Trophoblast cell (in vitro differentiated cells and primary cell): ENCODE measurements around the gene NOM1.

Experiments used
- DNase-seq, 2 donors: peaks; one replicate each; pipeline ENCODE4 v3.0.0-alpha.2; 2016
- H2AFZ ChIP-seq: 2 replicates; pipeline ENCODE4 v1.6.1; 2013; ENCODE audit warnings: low read length, moderate library complexity, mild to moderate bottlenecking; ENCODE audit not compliant: insufficient read depth, poor library complexity
- H2AK5ac ChIP-seq: 2 replicates; pipeline ENCODE4 v1.6.1; 2013; ENCODE audit warnings: mild to moderate bottlenecking, low read length
- H2BK120ac ChIP-seq: 2 replicates; pipeline ENCODE4 v1.6.1; 2013; ENCODE audit warnings: low read length, mild to moderate bottlenecking, moderate library complexity; ENCODE audit not compliant: insufficient read depth, poor library complexity
- H2BK12ac ChIP-seq: 2 replicates; pipeline ENCODE4 v1.6.1; 2013; ENCODE audit warnings: mild to moderate bottlenecking, low read length, moderate library complexity
- H2BK5ac ChIP-seq: 2 replicates; pipeline ENCODE4 v1.6.1; 2013; ENCODE audit warnings: low read length, low read depth, moderate library complexity, mild to moderate bottlenecking; ENCODE audit not compliant: poor library complexity
- H3K14ac ChIP-seq: 2 replicates; pipeline ENCODE4 v1.6.1; 2013; ENCODE audit warnings: mild to moderate bottlenecking, low read length
- H3K18ac ChIP-seq: 2 replicates; pipeline ENCODE4 v1.6.1; 2013; ENCODE audit warnings: mild to moderate bottlenecking, low read length
- H3K23ac ChIP-seq: 2 replicates; pipeline ENCODE4 v1.6.1; 2013; ENCODE audit warnings: low read length
- H3K27ac ChIP-seq: 2 replicates; pipeline ENCODE4 v1.5.1; 2013; ENCODE audit warnings: low read depth, mild to moderate bottlenecking, inconsistent platforms, low read length, moderate library complexity
- H3K27me3 ChIP-seq: 2 replicates; pipeline ENCODE4 v1.6.1; 2013; ENCODE audit warnings: inconsistent platforms, mild to moderate bottlenecking, low read length, moderate library complexity; ENCODE audit not compliant: insufficient read depth
- H3K36me3 ChIP-seq, 2 experiments: 1 replicate in 1 of 2; 2 replicates in 1 of 2; pipeline ENCODE4 v1.6.1; 2013; ENCODE audit warnings: low read length in 2 of 2, mild to moderate bottlenecking in 2 of 2, moderate library complexity in 1 of 2; ENCODE audit not compliant: insufficient read depth in 2 of 2, control insufficient read depth in 1 of 2
- H3K4ac ChIP-seq: 2 replicates; pipeline ENCODE4 v1.6.1; 2013; ENCODE audit warnings: low read depth, mild to moderate bottlenecking, low read length, moderate library complexity
- H3K4me1 ChIP-seq, 2 experiments: 1 replicate in 1 of 2; 2 replicates in 1 of 2; pipeline ENCODE4 v1.6.1; 2013; ENCODE audit warnings: low read length in 2 of 2, mild to moderate bottlenecking in 2 of 2, moderate library complexity in 1 of 2; ENCODE audit not compliant: insufficient read depth in 2 of 2, control insufficient read depth in 1 of 2
- H3K4me2 ChIP-seq: 2 replicates; pipeline ENCODE4 v1.6.1; 2013; ENCODE audit warnings: inconsistent platforms, mild to moderate bottlenecking, low read length, moderate library complexity
- H3K4me3 ChIP-seq: 2 replicates; pipeline ENCODE4 v1.5.1; 2013; ENCODE audit warnings: mild to moderate bottlenecking, low read depth, low read length, inconsistent platforms
- H3K79me1 ChIP-seq: one replicate; pipeline ENCODE4 v1.6.1; 2013; ENCODE audit warnings: low read length
- H3K79me2 ChIP-seq: 2 replicates; pipeline ENCODE4 v1.6.1; 2013; ENCODE audit warnings: low read length, mild to moderate bottlenecking; ENCODE audit not compliant: control insufficient read depth, insufficient read depth, poor library complexity
- H3K9ac ChIP-seq: 2 replicates; pipeline ENCODE4 v1.6.1; 2013; ENCODE audit warnings: mild to moderate bottlenecking, low read length
- H3K9me3 ChIP-seq: 2 replicates; pipeline ENCODE4 v1.6.1; 2013; ENCODE audit warnings: low read depth, mild to moderate bottlenecking, control low read depth, inconsistent platforms, low read length; ENCODE audit not compliant: insufficient read depth
- H4K12ac ChIP-seq: 2 replicates; pipeline ENCODE4 v1.6.1; 2013; ENCODE audit warnings: low read depth, mild to moderate bottlenecking, low read length, moderate library complexity
- H4K8ac ChIP-seq: 2 replicates; pipeline ENCODE4 v1.6.1; 2013; ENCODE audit warnings: low read depth, mild to moderate bottlenecking, low read length, moderate library complexity
- H4K91ac ChIP-seq: one replicate; pipeline ENCODE4 v1.6.1; 2013; ENCODE audit warnings: low read depth, mild to moderate bottlenecking, low read length, moderate library complexity
- WGBS: extraction: QIAGEN DNeasy Blood & Tissue Kit; methylation state at CpG from one replicate; pipeline ENCODE4 v1.1.7; 2013; ENCODE audit warnings: missing lambda C conversion rate; ENCODE audit not compliant: insufficient read length, insufficient coverage; ENCODE audit errors: extremely low coverage; 5-methylcytosine and 5-hydroxymethylcytosine counted together

The NOM1 gene

GRCh38 chr7:156989766-156990535 lies 40.4 kb downstream of the NOM1 start:
- no peak overlapping the region for H3K27ac ChIP-seq
- H3K4me2 ChIP-seq: no peak overlapping the region
- no peak for DNase-seq

GRCh38 chr7:156993021-156993924 lies 43.8 kb downstream of the NOM1 start:
- no CpG with 5 or more reads among the region's 32 CpGs for WGBS
- Histone ChIP-seq H3K4me3 (no peak overlapping the region), H3K4me2 (no peak overlapping the region), H2BK120ac (no peak overlapping the region), H3K18ac (no peak overlapping the region), H4K91ac (no peak overlapping the region), H3K79me2 (no peaks in the 10 kb centered on the region), H3K14ac (no peak overlapping the region), H3K27ac (no peak overlapping the region), H2AK5ac (no peak overlapping the region), H3K9me3 (no peaks in the 10 kb centered on the region), H3K4me1 (no peaks in the 10 kb centered on the region), H3K27me3 (peaks cover 7% of the 10 kb centered on the region), H2BK12ac (no peak overlapping the region), H3K79me1 (no peaks in the 10 kb centered on the region), H3K4ac (no peak overlapping the region), H4K8ac (no peak overlapping the region), H4K12ac (no peak overlapping the region), H3K23ac (no peak overlapping the region), H3K36me3 (no peaks in the 10 kb centered on the region), H2AFZ (no peak overlapping the region), H3K9ac (no peak overlapping the region), H2BK5ac (no peak overlapping the region)
- no peak for DNase-seq

More at GRCh38 chr7:156989766-156990535, 40.4 kb downstream of the NOM1 start:
- Histone ChIP-seq H4K91ac (no peak overlapping the region), H3K4ac (no peak overlapping the region), H3K79me2 (no peaks in the 10 kb centered on the region), H3K23ac (no peak overlapping the region), H3K18ac (no peak overlapping the region), H3K4me1 (no peaks in the 10 kb centered on the region), H2BK12ac (no peak overlapping the region), H3K9ac (no peak overlapping the region), H3K9me3 (no peaks in the 10 kb centered on the region), H3K14ac (no peak overlapping the region), H2AK5ac (no peak overlapping the region), H3K4me3 (no peak overlapping the region), H3K36me3 (no peaks in the 10 kb centered on the region), H3K79me1 (no peaks in the 10 kb centered on the region), H3K27me3 (no peaks in the 10 kb centered on the region), H2AFZ (no peak overlapping the region), H4K8ac (no peak overlapping the region), H2BK120ac (no peak overlapping the region), H2BK5ac (no peak overlapping the region), H4K12ac (no peak overlapping the region)
- WGBS: no CpG with 5 or more reads among the region's 25 CpGs

GRCh38 chr7:156993925-156994235 lies 44.4 kb downstream of the NOM1 start:
- no peak overlapping the region for H3K27ac ChIP-seq
- no peaks in the 10 kb centered on the region for H3K9me3 ChIP-seq
- no peak overlapping the region for H2BK120ac ChIP-seq
- no peaks in the 10 kb centered on the region for H3K79me1 ChIP-seq
- no peak overlapping the region for H2AFZ ChIP-seq
- no peak overlapping the region for H3K18ac ChIP-seq
- no peak overlapping the region for H3K9ac ChIP-seq
- H3K27me3 ChIP-seq: peaks cover 11% of the 10 kb centered on the region
- no peak overlapping the region for H2BK5ac ChIP-seq
- no peaks in the 10 kb centered on the region for H3K79me2 ChIP-seq
- H3K4me1 ChIP-seq: no peaks in the 10 kb centered on the region
- no peak overlapping the region for H4K91ac ChIP-seq
- no peak overlapping the region for H3K23ac ChIP-seq
- H3K14ac ChIP-seq: no peak overlapping the region
- H4K12ac ChIP-seq: no peak overlapping the region
- no peak overlapping the region for H3K4me3 ChIP-seq
- H4K8ac ChIP-seq: no peak overlapping the region
- H3K36me3 ChIP-seq: no peaks in the 10 kb centered on the region
- no peak overlapping the region for H2BK12ac ChIP-seq
- H3K4ac ChIP-seq: no peak overlapping the region
- DNase-seq: no peak
- no peak overlapping the region for H3K4me2 ChIP-seq
- H2AK5ac ChIP-seq: no peak overlapping the region
- no CpG with 5 or more reads among the region's 10 CpGs for WGBS

- no peaks in the 10 kb centered on the region for H3K9me3 ChIP-seq
- H2AFZ ChIP-seq: no peak overlapping the region
- H2AK5ac ChIP-seq: no peak overlapping the region
- H3K23ac ChIP-seq: no peak overlapping the region
- no peak overlapping the region for H3K9ac ChIP-seq
- H3K4me3 ChIP-seq: no peak overlapping the region
- no peak overlapping the region for H3K27ac ChIP-seq
- H3K4me1 ChIP-seq: no peaks in the 10 kb centered on the region
- H2BK12ac ChIP-seq: no peak overlapping the region
- H3K79me2 ChIP-seq: no peaks in the 10 kb centered on the region
- no peak overlapping the region for H3K4me2 ChIP-seq
- H2BK5ac ChIP-seq: no peak overlapping the region
- no peak overlapping the region for H3K4ac ChIP-seq
- H2BK120ac ChIP-seq: no peak overlapping the region
- WGBS: no CpG with 5 or more reads among the region's 8 CpGs
- DNase-seq: no peak
- H3K14ac ChIP-seq: no peak overlapping the region
- H4K91ac ChIP-seq: no peak overlapping the region
- H3K18ac ChIP-seq: no peak overlapping the region
- no peaks in the 10 kb centered on the region for H3K36me3 ChIP-seq
- no peak overlapping the region for H4K8ac ChIP-seq
- H3K27me3 ChIP-seq: peaks cover 16% of the 10 kb centered on the region
- H4K12ac ChIP-seq: no peak overlapping the region
- H3K79me1 ChIP-seq: no peaks in the 10 kb centered on the region
Measured at GRCh38 chr7:156994417-156994816, 44.9 kb downstream of the NOM1 start.
